Gastroesophageal sphincter (tissue), 4 donors: ENCODE results near the gene DDHD1. TPM values are rescaled to one million over a fixed set of nuclear protein-coding genes. Genes with fewer than 3 reads are reported as not detected.
A peak's percentile ranks its signal among the peaks of the same experiment; 100 is the strongest.

ENCODE experiments used
- ATAC-seq: fragments of 150-250 bp; one replicate; pipeline ENCODE4 v1.9.1; 2016; ENCODE audit warnings: mild to moderate bottlenecking, moderate library complexity
- H3K27ac ChIP-seq, 4 donors: fragments of 200-600 bp; sonication (generic) in 3 of 4; 1 replicate in 3 of 4; 2 replicates in 1 of 4; pipeline ENCODE4 v1.5.1; 2016 to 2019
- H3K27me3 ChIP-seq: fragments of 200-600 bp; sonication (generic); one replicate; pipeline ENCODE4 v1.5.1; 2019
- H3K36me3 ChIP-seq, 2 donors: fragments of 200-600 bp; sonication (generic); one replicate each; pipeline ENCODE4 v1.5.1; 2019; ENCODE audit warnings: control low read depth in 1 of 2
- H3K4me1 ChIP-seq, 3 donors: fragments of 200-600 bp; sonication (generic); 1 replicate in 2 of 3; 2 replicates in 1 of 3; pipeline ENCODE4 v1.5.1; 2016 to 2019; ENCODE audit warnings: control low read depth in 2 of 3
- H3K4me3 ChIP-seq, 2 donors: fragments of 200-600 bp; sonication (generic); one replicate each; pipeline ENCODE4 v1.5.1; 2019; ENCODE audit warnings: mild to moderate bottlenecking in 1 of 2, moderate library complexity in 1 of 2
- H3K9me3 ChIP-seq, 3 donors: fragments of 200-600 bp; sonication (generic); one replicate each; pipeline ENCODE4 v1.5.1; 2017 to 2019; ENCODE audit warnings: control low read depth in 2 of 3
- EP300 ChIP-seq: sonication (generic); formaldehyde crosslinking; IDR thresholded peaks from one replicate; pipeline ENCODE4 v1.6.1; 2017; ENCODE audit warnings: antibody characterized with exemption, mild to moderate bottlenecking
- POLR2A ChIP-seq, 2 donors: fragments of 450-650 bp; IDR thresholded peaks; one replicate each; pipeline ENCODE4 v1.6.1; 2017; ENCODE audit warnings: antibody characterized with exemption in 2 of 2, mild to moderate bottlenecking in 2 of 2, moderate library complexity in 1 of 2
- POLR2AphosphoS5 ChIP-seq: sonication (generic); formaldehyde crosslinking; IDR thresholded peaks from one replicate; pipeline ENCODE4 v1.6.1; 2017; ENCODE audit warnings: antibody characterized with exemption
- WGBS, 2 donors: methylation state at CpG; one replicate each; pipeline ENCODE4 v1.1.5; 2018; ENCODE audit warnings: low coverage in 1 of 2; 5-methylcytosine and 5-hydroxymethylcytosine counted together
- total RNA-seq, 4 donors: library from RNA; depleted of rRNA; stranded (reverse); fragments of >200 nt; gene quantifications; one replicate each; pipeline ENCODE4 v1.1.0, GENCODE V29; 2016
- TF ChIP-seq, protein P1 (sequence below), 4 experiments: fragments of 200-600 bp in 2 of 4; fragments of 450-650 bp in 2 of 4; sonication (generic) in 1 of 4; IDR thresholded peaks; one replicate each; pipeline ENCODE4 v1.5.1; 2017 to 2019; ENCODE audit warnings: antibody characterized with exemption in 4 of 4, mild to moderate bottlenecking in 2 of 4, moderate library complexity in 2 of 4

The DDHD1 gene
- 10 to 100 TPM; 15.4 to 36.4 (median 20.7) TPM for total RNA-seq

DNA sequence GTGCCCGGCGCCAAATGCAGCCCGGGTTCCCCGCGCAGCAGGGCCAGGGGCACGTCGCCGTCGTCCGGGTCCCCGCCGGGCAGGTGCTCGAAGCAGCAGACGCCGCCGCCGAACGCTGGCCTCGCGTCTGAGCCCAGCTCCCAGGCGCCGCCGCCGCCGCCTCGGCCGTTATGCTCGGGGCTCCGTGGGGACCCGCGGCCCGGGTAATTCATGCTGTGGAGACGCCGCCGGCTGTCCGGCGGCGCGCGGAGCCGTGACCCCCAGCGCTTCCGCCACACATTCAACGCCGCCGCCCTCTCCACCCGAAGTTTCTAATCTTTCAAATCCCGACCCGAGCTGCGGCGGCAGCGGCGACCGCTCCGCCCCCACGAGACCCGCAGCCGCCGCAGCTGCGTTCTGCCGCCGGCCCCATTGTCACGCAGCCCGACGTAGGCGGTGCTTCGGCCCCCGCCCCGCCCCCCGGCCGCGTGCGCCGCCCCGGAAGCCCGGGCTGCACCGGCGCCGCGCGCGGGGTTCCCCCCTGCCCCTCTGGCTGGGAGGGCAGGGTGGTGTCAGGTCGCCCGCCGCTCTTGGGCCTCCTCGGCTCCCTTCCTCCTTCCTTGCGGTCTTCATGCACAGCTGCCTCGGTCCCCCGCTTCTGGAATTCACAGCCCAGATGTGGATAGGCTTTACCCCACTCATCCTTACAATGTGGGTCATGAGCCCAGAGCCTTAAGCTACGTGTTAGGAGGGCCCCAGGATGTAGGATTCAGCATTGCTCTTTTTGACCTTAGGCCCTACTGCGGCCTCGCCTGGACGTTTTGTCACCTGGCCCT lies at the start of gene DDHD1:
Gene DDHD1, minus strand, starts transcription at position 437 of the 815 bp plus-strand sequence. Its CDS starts 225 bp downstream, at position 212.
- TF ChIP-seq, protein P1, sequence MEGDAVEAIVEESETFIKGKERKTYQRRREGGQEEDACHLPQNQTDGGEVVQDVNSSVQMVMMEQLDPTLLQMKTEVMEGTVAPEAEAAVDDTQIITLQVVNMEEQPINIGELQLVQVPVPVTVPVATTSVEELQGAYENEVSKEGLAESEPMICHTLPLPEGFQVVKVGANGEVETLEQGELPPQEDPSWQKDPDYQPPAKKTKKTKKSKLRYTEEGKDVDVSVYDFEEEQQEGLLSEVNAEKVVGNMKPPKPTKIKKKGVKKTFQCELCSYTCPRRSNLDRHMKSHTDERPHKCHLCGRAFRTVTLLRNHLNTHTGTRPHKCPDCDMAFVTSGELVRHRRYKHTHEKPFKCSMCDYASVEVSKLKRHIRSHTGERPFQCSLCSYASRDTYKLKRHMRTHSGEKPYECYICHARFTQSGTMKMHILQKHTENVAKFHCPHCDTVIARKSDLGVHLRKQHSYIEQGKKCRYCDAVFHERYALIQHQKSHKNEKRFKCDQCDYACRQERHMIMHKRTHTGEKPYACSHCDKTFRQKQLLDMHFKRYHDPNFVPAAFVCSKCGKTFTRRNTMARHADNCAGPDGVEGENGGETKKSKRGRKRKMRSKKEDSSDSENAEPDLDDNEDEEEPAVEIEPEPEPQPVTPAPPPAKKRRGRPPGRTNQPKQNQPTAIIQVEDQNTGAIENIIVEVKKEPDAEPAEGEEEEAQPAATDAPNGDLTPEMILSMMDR (IDR thresholded peaks at IDR 0.05), result no peak
- TF ChIP-seq POLR2A (IDR thresholded peaks at IDR 0.05) (peak; percentile 57 to 60), POLR2AphosphoS5 (peak; percentile 62), EP300 (no peak)
- Histone ChIP-seq H3K27me3 (no peaks in the 10 kb centered on the region), H3K27ac (peak within 1 kb of the TSS; percentile 83 to 94 (median 90)), H3K9me3 (no peaks in the 10 kb centered on the region), H3K36me3 (no peaks in the 10 kb centered on the region), H3K4me3 (peak within 1 kb of the TSS; percentile 83 to 85), H3K4me1 (peaks cover 0 to 28% (median 5%) of the 10 kb centered on the region in 3 donors)
- peak; percentile 92 for ATAC-seq
- 18% methylated on average over 4 of the region's 93 CpGs; no CpG with 5 or more reads in 1 of the 2 donors for WGBS, 2 donors

DNA sequence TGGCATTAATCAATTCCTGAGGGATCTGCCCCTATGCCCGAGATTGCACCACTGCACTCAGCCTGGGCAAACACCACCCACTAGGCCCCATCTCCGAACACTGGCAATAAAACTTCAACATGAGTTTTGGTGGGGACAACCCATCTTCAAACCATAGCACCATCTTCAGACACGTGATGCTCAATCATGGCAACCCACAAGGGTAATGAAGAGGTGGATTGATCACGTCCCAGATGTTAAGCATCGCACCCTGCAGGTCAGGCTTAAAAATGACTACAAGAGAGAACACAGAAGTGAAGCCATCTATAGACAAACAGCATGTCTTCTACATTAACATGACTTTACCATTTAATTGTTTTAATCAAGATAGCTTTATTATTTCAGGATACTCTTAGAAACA lies 42.8 kb upstream of the DDHD1 start:
- no peak for ATAC-seq
- WGBS, 2 donors, result 100% methylated on average over 1 to 5 of the region's 5 CpGs
- H3K27ac ChIP-seq, result no peak overlapping the region

DNA sequence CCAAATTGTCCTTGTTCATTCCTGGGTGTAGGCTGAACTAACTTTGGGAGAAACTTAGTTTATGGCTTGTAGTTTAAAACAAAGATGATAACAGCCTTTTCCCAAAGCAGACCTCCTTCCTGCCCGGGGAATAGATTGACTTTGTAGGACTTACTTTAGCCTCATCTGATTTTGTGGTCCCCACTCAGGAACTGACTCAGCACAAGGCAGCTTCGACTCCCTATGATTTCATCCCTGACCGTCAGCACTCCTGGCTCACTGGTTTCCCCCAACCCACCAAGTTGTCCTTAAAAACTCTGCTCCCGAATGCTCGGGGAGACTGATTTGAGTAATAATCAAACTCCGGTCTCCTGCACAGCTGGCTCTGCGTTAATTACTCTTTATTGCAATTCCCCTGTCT lies 40.1 kb upstream of the DDHD1 start:
- WGBS, 2 donors, result 60 to 84% methylated on average over 3 to 6 of the region's 7 CpGs
- Histone ChIP-seq H3K9me3 (no peaks in the 10 kb centered on the region), H3K4me1 (peaks cover 0 to 8% (median 0%) of the 10 kb centered on the region in 3 donors), H3K27me3 (no peaks in the 10 kb centered on the region), H3K36me3 (no peaks in the 10 kb centered on the region), H3K4me3 (no peak overlapping the region), H3K27ac (no peak overlapping the region)
- TF ChIP-seq POLR2A (IDR thresholded peaks at IDR 0.05) (no peak), POLR2AphosphoS5 (no peak), EP300 (no peak)
- TF ChIP-seq, protein P1 (IDR thresholded peaks at IDR 0.05), result no peak
- no peak for ATAC-seq

More for the DNA sequence above, 42.8 kb upstream of the DDHD1 start:
- H3K9me3 ChIP-seq, result no peaks in the 10 kb centered on the region
- no peaks in the 10 kb centered on the region for H3K27me3 ChIP-seq
- H3K4me3 ChIP-seq, result no peak overlapping the region
- TF ChIP-seq POLR2AphosphoS5 (no peak), POLR2A (IDR thresholded peaks at IDR 0.05) (no peak), EP300 (no peak)
- TF ChIP-seq, protein P1 (IDR thresholded peaks at IDR 0.05), result no peak
- peaks cover 0 to 8% (median 0%) of the 10 kb centered on the region in 3 donors for H3K4me1 ChIP-seq
- no peaks in the 10 kb centered on the region for H3K36me3 ChIP-seq

DNA sequence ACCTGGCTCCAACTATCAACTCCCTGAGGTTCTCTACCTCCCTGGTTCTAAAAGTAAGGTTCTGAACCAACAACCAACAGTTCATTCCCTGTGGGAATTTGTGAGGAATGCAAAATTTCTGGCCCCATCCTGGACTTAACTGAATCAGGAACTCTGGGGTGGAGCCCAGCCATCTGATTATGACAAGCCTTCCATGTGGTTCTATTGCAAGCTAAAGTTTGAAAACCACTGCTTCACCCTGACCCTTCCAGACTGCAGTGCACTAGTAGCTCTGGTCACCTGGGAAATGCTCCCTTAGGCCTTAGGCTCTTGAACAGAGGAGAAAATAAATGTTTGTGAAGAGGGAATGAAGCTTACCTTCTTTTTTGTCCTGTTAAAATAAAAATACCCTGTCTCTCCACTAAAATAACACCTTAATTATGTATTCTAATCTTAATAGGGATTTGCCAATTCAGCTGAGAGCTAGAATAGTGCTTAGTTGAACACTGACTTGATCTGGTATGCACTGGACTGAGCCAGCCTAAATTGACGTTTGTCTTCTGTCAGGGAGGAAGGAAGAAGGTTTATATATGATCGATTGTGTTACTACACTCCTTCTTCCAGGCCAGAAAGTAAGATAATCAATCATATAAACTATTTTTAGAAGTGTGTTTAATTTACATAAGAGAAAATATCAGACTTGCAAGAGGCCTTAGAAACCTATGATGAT lies 39.1 kb upstream of the DDHD1 start:
- TF ChIP-seq EP300 (no peak), POLR2AphosphoS5 (no peak), POLR2A (IDR thresholded peaks at IDR 0.05) (no peak)
- TF ChIP-seq, protein P1 (IDR thresholded peaks at IDR 0.05), result no peak
- WGBS, 2 donors, result 4 to 19% methylated on average over 2 of the region's 2 CpGs
- no peak overlapping the region for H3K4me3 ChIP-seq
- peaks cover 0 to 8% (median 0%) of the 10 kb centered on the region in 3 donors for H3K4me1 ChIP-seq
- no peaks in the 10 kb centered on the region for H3K36me3 ChIP-seq
- no peak overlapping the region for H3K27ac ChIP-seq
- ATAC-seq, result no peak
- H3K27me3 ChIP-seq, result no peaks in the 10 kb centered on the region
- H3K9me3 ChIP-seq, result no peaks in the 10 kb centered on the region
